CD4-positive, alpha-beta T cell treated with Interleukin-12 subunit alpha and Interleukin-12 subunit beta, for 1 hour (primary cell): ENCODE results near the gene DIS3L2.

Source experiments
- DNase-seq: peaks from one replicate; pipeline ENCODE4 v3.0.0-alpha.2; 2020

DIS3L2 gene, protein sequence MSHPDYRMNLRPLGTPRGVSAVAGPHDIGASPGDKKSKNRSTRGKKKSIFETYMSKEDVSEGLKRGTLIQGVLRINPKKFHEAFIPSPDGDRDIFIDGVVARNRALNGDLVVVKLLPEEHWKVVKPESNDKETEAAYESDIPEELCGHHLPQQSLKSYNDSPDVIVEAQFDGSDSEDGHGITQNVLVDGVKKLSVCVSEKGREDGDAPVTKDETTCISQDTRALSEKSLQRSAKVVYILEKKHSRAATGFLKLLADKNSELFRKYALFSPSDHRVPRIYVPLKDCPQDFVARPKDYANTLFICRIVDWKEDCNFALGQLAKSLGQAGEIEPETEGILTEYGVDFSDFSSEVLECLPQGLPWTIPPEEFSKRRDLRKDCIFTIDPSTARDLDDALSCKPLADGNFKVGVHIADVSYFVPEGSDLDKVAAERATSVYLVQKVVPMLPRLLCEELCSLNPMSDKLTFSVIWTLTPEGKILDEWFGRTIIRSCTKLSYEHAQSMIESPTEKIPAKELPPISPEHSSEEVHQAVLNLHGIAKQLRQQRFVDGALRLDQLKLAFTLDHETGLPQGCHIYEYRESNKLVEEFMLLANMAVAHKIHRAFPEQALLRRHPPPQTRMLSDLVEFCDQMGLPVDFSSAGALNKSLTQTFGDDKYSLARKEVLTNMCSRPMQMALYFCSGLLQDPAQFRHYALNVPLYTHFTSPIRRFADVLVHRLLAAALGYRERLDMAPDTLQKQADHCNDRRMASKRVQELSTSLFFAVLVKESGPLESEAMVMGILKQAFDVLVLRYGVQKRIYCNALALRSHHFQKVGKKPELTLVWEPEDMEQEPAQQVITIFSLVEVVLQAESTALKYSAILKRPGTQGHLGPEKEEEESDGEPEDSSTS

DNA sequence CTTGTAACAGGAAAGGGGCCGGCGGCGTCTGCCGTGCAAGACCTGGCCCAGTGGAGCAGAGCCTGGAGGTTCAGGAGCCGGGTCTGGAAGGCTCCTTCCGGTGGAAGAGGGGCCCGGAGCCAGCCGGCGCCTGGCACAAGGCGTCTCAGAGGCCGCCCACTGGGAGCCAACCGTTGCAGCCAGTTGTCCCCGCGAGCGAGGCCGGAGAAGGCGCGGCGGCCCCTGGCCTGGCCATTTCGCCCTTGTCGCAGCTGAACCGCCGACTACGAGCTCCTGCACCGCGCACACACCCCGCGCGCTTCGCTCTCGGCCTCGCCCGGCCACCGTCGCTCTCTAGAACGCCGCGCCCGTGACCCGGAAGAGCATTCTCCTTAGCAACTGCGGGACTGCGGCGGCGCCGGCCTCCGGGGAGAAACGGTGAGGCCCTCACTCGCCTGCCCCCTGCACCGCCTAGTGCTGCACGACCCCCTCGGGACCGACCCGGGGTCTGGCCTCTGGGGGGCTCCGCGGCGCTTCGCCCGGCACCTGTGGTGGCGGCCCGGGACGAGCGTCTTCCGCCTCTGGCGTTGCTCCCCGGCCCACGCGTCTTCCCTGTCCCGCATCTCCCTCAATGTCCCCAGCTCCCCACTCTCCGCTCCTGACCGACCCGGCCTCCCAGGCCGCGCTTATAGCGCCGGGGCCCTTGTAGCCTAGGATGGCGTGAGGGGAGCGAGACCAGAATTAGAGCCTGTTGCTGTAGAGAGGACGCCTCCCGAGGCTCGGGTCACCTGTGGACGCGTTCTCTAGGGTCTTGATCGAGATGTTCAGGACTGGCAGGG is at the start of gene DIS3L2:
Gene DIS3L2 (plus strand): TSS at position 365 of the 818 bp plus-strand sequence. CDS start 53,215 bp downstream, outside the sequence.
- peak; percentile 79 for DNase-seq

DNA sequence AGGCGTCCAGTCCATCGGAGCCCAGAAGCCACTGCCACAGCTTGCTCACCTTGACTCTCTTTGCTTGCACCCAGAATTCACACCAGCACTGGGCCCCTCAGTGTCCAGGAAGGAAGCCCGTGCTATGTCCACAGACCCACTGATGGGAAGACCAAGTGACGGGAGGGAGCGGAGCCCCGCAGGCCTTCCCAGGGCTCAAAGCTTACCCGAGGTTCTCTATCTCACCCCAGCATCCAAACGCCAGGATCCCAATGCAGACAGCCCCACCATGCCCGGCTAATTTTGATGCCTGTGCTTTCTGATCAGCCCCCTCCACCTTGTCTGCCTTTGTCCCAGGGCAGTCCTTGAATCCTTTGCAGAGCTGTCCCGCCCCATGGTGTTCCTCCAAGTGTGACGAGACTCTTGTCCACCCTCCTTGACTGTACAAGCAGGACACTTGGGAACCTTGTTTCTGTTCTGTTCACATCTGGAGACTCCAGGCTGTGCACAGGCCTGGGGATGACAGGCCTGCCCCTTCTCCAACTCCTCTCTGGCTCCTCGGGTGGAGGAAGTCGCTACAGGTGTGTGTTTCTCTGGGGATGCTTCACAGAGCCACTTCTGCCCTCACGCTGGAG is 47.3 kb upstream of the DIS3L2 start:
- DNase-seq: no peak

DNA sequence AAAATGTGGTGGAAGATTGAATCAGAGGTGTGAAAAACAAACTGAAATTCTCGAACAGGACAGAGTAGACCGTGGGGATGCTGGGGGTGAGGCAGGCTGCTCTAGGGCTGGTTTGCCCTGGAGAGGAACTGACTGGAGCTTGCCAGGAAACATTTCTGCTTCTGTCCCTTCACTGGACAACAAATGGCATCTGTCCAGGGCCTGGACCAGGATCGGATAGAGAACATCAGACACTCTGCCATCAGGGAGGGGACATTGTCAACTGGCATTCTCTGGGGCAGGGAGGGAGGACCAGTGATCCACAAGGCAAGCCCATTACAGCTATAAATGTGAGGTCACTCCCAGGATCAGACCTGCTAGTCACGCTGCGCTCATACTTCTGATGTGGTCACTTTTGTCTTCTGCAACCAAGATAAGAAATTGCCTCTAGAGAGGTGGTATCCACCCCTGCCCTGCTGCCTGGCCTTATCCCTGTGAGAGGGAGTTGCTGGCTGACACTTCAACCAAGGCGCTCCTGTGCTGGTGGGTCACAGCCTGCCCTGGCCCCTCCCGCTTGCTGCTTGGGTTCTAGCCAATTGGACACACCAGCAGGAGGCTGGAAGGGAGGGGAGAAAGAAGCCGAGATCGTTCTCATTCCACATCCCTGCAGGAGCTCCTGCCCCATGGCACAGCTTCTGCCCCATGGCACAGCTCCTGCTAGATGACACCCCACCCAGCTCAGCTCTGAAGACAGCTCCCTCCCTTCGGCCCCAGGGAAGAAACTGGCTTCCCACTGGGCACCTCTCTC is 44.0 kb upstream of the DIS3L2 start:
- DNase-seq: no peak

GRCh38 chr2:231918501-231919330 is 42.8 kb upstream of the DIS3L2 start:
- DNase-seq: no peak

GRCh38 chr2:231919341-231920035 is 42.0 kb upstream of the DIS3L2 start:
- no peak for DNase-seq

GRCh38 chr2:231920366-231920765 is 41.1 kb upstream of the DIS3L2 start:
- no peak for DNase-seq

GRCh38 chr2:231920795-231921194 is 40.7 kb upstream of the DIS3L2 start:
- DNase-seq: no peak

- no peak for DNase-seq
Measured at GRCh38 chr2:231922311-231923009, 39.1 kb upstream of the DIS3L2 start.

DNA sequence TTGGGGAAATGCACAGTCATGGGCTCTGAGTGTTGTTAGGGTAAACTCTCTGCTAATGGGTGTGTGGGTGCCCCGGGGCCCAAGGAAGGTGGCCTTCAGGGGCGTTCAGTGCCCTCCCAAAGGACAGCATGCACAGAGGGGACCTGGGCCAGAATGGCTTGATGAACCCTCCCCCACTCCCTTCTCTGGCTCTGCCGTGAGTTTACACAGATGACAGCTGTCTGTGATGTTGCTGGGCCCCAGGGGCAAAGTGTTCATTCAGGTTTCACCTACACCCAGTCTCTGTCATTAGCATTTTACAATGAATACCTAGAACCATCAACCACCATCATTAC is 38.5 kb upstream of the DIS3L2 start:
- no peak for DNase-seq

DNA sequence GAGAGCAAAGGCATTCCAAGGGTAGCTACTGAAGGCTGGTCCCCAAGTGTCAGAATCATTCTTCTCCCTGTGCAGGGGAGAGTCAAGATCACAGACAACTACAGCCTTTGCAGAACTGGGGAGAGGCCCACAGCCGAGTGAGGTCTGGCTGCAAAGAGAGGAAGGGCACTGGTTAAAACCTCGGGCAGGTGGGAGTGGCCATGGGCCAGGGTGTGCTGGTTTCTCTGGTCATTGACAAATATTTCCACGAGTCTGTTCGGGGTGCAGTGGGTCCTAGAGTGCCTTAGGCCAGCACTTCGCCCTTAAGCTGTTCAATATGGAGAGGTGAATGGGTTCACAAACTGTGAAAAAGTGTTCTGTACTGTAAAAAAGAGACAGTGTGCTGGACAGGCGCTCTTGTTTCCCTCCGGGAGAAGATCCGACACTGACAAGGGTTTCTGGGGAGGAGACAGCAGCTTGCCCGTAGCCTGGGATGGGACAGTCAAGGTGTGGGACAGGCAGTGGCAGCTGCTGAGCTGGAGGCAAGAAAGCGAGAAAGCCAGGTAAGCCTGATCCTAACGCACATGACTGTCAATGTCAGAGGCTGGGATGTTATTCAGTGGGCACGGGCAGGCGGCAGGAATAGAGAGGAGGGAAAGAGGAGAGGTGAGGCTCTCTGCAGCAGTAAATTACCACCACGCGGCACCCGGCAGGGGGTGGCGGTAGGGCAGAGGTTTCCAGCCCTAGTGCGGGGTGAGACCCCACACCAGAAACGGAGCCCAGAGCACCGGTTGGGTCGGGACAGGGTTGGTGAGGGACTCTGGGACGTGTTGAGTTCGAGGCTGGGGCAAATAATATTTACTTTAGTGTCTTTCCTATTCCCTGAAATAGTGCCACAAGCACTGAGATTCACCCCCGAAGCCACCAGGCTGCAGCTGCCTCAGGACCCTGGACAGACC is 37.3 kb upstream of the DIS3L2 start:
- DNase-seq: no peak

- DNase-seq: no peak
Measured at GRCh38 chr2:231924889-231925275, 36.6 kb upstream of the DIS3L2 start.

GRCh38 chr2:231925303-231926179 is 36.0 kb upstream of the DIS3L2 start:
- DNase-seq: peak; percentile 66

DNA sequence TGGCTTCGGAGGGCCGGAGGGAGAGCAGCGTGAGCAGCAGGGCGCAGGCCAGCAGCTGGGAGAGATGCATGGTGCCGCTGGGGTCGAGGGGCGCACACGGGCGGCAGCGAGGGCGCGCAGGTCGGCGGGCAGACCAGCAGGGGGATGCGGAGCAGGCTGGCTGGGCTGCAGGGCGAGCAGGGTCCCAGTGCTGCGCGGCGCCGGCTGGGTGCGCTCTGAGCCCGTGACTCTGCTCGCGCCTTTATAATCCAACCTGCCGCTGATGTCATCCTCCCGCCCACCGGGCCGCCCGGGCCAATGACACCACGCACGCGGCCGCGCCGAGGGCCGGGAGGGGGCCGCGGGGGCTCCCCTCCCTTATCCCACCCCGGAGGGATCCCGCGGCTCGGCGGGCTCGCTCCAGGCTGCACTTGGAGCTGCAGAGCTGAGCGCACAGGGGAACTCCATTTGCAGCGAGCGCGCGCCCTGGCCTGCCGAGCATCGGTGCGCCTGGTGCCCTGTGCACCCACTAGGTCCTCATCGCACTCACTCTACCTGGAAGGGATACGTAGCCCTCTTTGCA is 35.3 kb upstream of the DIS3L2 start, which contains the start of gene NPPC:
Gene NPPC (minus strand): TSS at position 217 of the 562 bp plus-strand sequence. CDS start 147 bp downstream, at position 70.
- DNase-seq: peak; percentile 36

GRCh38 chr2:231926761-231927565 is 34.5 kb upstream of the DIS3L2 start:
- DNase-seq: no peak

DNA sequence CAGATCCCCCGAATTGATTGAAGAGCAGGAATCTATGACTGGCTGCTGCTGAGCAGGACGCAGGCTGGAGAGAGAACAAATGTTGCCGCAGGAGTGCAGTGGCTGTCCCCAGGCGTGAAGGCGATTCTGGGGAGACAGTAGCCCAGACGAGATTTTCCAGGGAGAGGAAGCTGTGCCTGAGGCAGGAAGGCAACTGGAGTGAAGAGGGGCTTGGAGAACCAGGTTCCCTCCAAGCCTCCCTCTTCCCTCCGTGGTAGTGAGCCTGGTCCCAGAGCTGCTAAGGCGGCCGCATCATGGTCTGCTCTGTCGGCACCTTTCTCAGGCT is 34.0 kb upstream of the DIS3L2 start:
- no peak for DNase-seq

- no peak for DNase-seq
Measured at GRCh38 chr2:231928481-231928880, 33.0 kb upstream of the DIS3L2 start.
